Posterior cingulate gyrus (tissue), 11 donors: ENCODE measurements around the gene PHF23.

Experiments used
- DNase-seq, 10 donors: peaks; one replicate each; pipeline versions ENCODE4 v3.0.0 to v3.0.0-alpha.2; 2020 to 2021; ENCODE audit warnings: mixed read lengths in 3 of 10
- intact Hi-C: fragments of 100-400 bp; cut with DNase I; formaldehyde crosslinking; loops from one replicate; pipeline ENCODE4 v1.15.1; 2023

The PHF23 gene

GRCh38 chr17:7208754-7209460 is 30.4 kb downstream of the PHF23 start:
- no peak for DNase-seq
- intact Hi-C loops = no loop called here

- intact Hi-C loops = no loop called here
- no peak for DNase-seq
These were observed 31.2 kb downstream of the PHF23 start for GRCh38 chr17:7208027-7208571.

GRCh38 chr17:7207120-7208001 is 31.9 kb downstream of the PHF23 start:
- intact Hi-C loops = no loop called here
- DNase-seq = peak in 4 of 10 donors; percentile 39 to 92 (median 85)

GRCh38 chr17:7205561-7205960 is 33.7 kb downstream of the PHF23 start:
- intact Hi-C loops = no loop called here
- DNase-seq = peak in 1 of 10 donors; percentile 29

- intact Hi-C loops = no loop called here
- peak; percentile 66 to 97 (median 78) for DNase-seq
These were observed 34.3 kb downstream of the PHF23 start for GRCh38 chr17:7204828-7205461.

- peak in 5 of 10 donors; percentile 39 to 91 (median 58) for DNase-seq
- intact Hi-C loops = no loop called here
These were observed 34.9 kb downstream of the PHF23 start for GRCh38 chr17:7204336-7204735.

GRCh38 chr17:7203391-7203790 is 35.9 kb downstream of the PHF23 start:
- intact Hi-C loops = no loop called here
- DNase-seq = no peak

- intact Hi-C loops = no loop called here
- peak in 2 of 10 donors; percentile 62 to 67 for DNase-seq
These were observed 42.4 kb downstream of the PHF23 start for GRCh38 chr17:7196651-7197401.

- DNase-seq = peak in 2 of 10 donors; percentile 19 to 56
- intact Hi-C loops = no loop called here
These were observed 43.3 kb downstream of the PHF23 start for GRCh38 chr17:7195971-7196370.

GRCh38 chr17:7192271-7192937 is 46.9 kb downstream of the PHF23 start:
- DNase-seq = no peak
- intact Hi-C loops = no loop called here

GRCh38 chr17:7191571-7192270 is 47.5 kb downstream of the PHF23 start:
- peak; percentile 45 to 96 (median 74) for DNase-seq
- intact Hi-C loops = no loop called here

- DNase-seq = peak in 1 of 10 donors; percentile 77
- intact Hi-C loops = no loop called here
These were observed 48.2 kb downstream of the PHF23 start for GRCh38 chr17:7191069-7191468.

GRCh38 chr17:7190276-7190917 is 48.9 kb downstream of the PHF23 start:
- intact Hi-C loops = no loop called here
- DNase-seq = peak in 1 of 10 donors; percentile 75

- DNase-seq = peak in 1 of 10 donors; percentile 78
- intact Hi-C loops = no loop called here
These were observed 53.0 kb downstream of the PHF23 start for GRCh38 chr17:7186241-7186640.
